Rectal smooth muscle tissue (tissue), 1 donor: ENCODE results near the gene PHLPP1.
A peak's percentile ranks its signal among the peaks of the same experiment; 100 is the strongest.

Source experiments
- H3K27ac ChIP-seq: one replicate; pipeline ENCODE4 v1.7.0; 2013; ENCODE audit warnings: low read depth, low read length, inconsistent platforms
- H3K27me3 ChIP-seq: one replicate; pipeline ENCODE4 v1.7.0; 2013; ENCODE audit warnings: low read length; ENCODE audit not compliant: control insufficient read depth, insufficient read depth
- H3K36me3 ChIP-seq: one replicate; pipeline ENCODE4 v1.7.0; 2013; ENCODE audit warnings: low read length; ENCODE audit not compliant: control insufficient read depth, insufficient read depth
- H3K4me1 ChIP-seq: one replicate; pipeline ENCODE4 v1.7.0; 2013; ENCODE audit warnings: low read length; ENCODE audit not compliant: control insufficient read depth, insufficient read depth
- H3K4me3 ChIP-seq: one replicate; pipeline ENCODE4 v1.7.0; 2013; ENCODE audit warnings: low read length
- H3K9ac ChIP-seq: one replicate; pipeline ENCODE4 v1.7.0; 2013; ENCODE audit warnings: low read length

PHLPP1 gene

GRCh38 chr18:62938487-62938886 lies 223.1 kb downstream of the PHLPP1 start:
- H3K9ac ChIP-seq = no peak overlapping the region
- H3K27me3 ChIP-seq = no peaks in the 10 kb centered on the region
- H3K36me3 ChIP-seq = no peaks in the 10 kb centered on the region
- H3K4me1 ChIP-seq = no peaks in the 10 kb centered on the region
- H3K27ac ChIP-seq = no peak overlapping the region
- no peak overlapping the region for H3K4me3 ChIP-seq

DNA sequence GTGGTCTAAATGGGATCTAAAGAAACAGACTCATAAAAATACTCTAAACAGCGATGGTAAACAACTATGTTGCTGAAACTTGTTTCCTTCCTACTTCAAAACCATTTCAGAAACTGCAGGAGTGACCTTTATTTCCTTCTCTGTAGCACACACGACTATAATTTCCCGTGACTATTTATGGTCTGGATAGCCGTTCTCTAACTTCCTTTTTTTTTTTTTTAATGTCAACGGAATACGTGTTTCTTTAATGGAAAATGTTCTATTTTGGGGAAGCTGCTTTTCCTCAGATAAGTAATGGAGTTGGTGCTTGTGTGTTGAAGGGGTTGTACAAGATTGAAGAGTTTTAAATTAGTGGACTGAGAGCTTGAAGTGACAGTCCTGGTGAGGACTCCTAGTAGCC lies 224.1 kb downstream of the PHLPP1 start:
- H3K4me1 ChIP-seq = no peaks in the 10 kb centered on the region
- H3K27ac ChIP-seq = peak overlapping the region; percentile 7
- no peaks in the 10 kb centered on the region for H3K27me3 ChIP-seq
- no peak overlapping the region for H3K9ac ChIP-seq
- no peak overlapping the region for H3K4me3 ChIP-seq
- no peaks in the 10 kb centered on the region for H3K36me3 ChIP-seq

DNA sequence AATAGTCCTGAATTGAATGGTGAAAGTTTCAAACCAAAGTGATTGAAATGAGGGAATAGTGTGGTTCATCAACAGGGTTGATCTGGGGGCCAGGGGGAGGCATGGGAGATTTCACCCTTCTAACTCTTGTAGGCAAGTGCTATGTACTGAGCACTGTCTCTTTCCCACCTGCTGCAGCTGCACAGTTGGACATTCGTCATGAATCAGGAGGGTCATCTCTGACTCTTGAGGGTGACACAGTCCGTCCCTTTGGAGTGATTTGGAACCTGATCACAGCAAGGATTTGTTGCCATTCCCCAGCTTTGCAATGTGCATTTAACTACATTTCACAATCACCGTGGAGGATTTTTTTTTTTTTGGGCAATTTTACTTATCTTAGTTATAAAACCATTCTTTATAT lies 224.6 kb downstream of the PHLPP1 start:
- Histone ChIP-seq H3K27ac (peak overlapping the region; percentile 7), H3K4me3 (no peak overlapping the region), H3K36me3 (no peaks in the 10 kb centered on the region), H3K9ac (no peak overlapping the region), H3K4me1 (no peaks in the 10 kb centered on the region), H3K27me3 (no peaks in the 10 kb centered on the region)

DNA sequence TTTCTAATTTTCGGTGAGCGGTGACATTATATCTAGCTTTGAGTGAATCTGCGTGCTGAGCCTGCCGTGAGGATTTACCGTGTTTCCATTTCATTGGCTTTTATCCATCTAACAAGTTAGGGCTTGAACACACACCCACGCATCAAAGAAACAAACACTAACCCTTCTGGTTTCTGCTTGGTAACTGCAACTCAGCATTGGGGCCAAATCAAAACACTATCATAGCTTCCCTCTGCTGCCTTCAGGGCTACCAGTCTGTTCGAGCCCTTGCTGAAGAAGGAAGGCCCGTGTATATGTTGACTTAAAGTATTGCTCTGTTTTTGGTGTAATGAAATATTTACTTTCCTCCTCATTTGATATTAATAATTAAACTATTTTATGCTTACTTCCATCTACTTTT lies 227.2 kb downstream of the PHLPP1 start:
- H3K36me3 ChIP-seq = no peaks in the 10 kb centered on the region
- H3K4me1 ChIP-seq = no peaks in the 10 kb centered on the region
- H3K27ac ChIP-seq = no peak overlapping the region
- no peak overlapping the region for H3K4me3 ChIP-seq
- no peaks in the 10 kb centered on the region for H3K27me3 ChIP-seq
- H3K9ac ChIP-seq = no peak overlapping the region

DNA sequence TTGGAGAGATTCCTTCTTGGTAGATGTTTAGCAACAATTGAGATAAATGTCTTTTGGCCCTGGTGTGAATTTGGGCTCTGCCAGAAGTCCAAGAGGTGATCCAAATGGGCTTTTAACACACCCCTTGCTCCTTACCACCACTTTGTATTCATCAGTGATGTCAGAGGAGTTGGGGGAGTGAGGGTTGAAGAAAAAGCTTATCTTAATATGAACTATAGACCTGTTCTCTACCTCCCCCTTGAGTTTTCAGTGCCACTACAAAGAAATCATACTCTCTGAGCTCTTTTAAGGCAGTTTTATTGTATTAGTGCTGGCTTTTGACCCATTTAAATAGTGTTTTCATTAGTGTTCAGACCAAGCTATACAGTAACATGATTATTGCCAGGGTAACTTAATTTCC lies 229.1 kb downstream of the PHLPP1 start:
- Histone ChIP-seq H3K4me1 (no peaks in the 10 kb centered on the region), H3K9ac (no peak overlapping the region), H3K27me3 (no peaks in the 10 kb centered on the region), H3K36me3 (no peaks in the 10 kb centered on the region), H3K27ac (no peak overlapping the region), H3K4me3 (no peak overlapping the region)

DNA sequence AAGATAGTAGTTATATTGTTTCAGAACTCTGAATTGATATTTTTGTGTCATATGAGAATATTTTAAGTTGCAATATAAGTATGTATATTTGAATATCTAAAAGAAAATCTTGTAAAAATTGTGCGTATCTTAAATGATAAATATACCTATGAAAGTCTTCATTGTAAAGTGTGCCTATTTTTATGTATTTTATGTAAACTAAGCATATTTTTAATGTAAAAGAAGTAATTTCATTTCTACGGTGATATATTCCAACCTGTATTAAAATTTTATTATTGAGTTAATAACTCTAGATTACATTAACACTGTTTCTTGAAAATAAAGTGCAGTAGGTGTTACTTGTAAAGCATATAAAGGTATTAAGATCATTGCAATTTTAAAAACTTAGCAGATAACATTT lies 233.4 kb downstream of the PHLPP1 start:
- no peak overlapping the region for H3K9ac ChIP-seq
- no peak overlapping the region for H3K4me3 ChIP-seq
- no peak overlapping the region for H3K27ac ChIP-seq
- no peaks in the 10 kb centered on the region for H3K36me3 ChIP-seq
- H3K4me1 ChIP-seq = no peaks in the 10 kb centered on the region
- no peaks in the 10 kb centered on the region for H3K27me3 ChIP-seq

DNA sequence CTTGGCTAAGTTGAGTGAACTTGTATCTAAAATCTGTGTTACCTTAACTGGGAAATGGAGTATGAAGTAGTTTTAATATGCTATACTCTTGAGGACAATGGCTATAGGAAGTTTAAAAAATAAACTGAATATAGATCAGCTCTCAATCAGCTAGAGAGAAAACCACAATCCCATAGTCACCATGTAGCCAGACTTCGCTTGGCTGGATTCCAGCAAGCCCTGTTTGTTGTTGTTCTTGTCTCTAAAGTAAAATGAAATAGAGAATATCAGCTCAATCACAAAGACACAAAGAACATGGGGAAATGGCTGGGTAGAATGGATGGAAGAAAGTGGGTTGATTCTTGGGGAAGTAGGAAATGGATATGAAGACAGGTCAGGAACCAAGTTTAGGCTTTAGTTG lies 234.9 kb downstream of the PHLPP1 start:
- H3K4me1 ChIP-seq = no peaks in the 10 kb centered on the region
- H3K27me3 ChIP-seq = no peaks in the 10 kb centered on the region
- no peak overlapping the region for H3K9ac ChIP-seq
- no peak overlapping the region for H3K4me3 ChIP-seq
- H3K27ac ChIP-seq = no peak overlapping the region
- H3K36me3 ChIP-seq = no peaks in the 10 kb centered on the region

GRCh38 chr18:62952807-62953206 lies 237.5 kb downstream of the PHLPP1 start:
- Histone ChIP-seq H3K36me3 (no peaks in the 10 kb centered on the region), H3K4me1 (no peaks in the 10 kb centered on the region), H3K9ac (no peak overlapping the region), H3K4me3 (no peak overlapping the region), H3K27ac (no peak overlapping the region), H3K27me3 (no peaks in the 10 kb centered on the region)

- H3K36me3 ChIP-seq = no peaks in the 10 kb centered on the region
- no peak overlapping the region for H3K27ac ChIP-seq
- no peaks in the 10 kb centered on the region for H3K4me1 ChIP-seq
- H3K4me3 ChIP-seq = no peak overlapping the region
- H3K27me3 ChIP-seq = no peaks in the 10 kb centered on the region
- H3K9ac ChIP-seq = no peak overlapping the region
Observed at GRCh38 chr18:62953663-62954062, 238.3 kb downstream of the PHLPP1 start.

GRCh38 chr18:62954366-62954765 lies 239.0 kb downstream of the PHLPP1 start:
- H3K36me3 ChIP-seq = no peaks in the 10 kb centered on the region
- H3K4me3 ChIP-seq = no peak overlapping the region
- H3K27me3 ChIP-seq = no peaks in the 10 kb centered on the region
- no peak overlapping the region for H3K27ac ChIP-seq
- H3K4me1 ChIP-seq = no peaks in the 10 kb centered on the region
- H3K9ac ChIP-seq = no peak overlapping the region

DNA sequence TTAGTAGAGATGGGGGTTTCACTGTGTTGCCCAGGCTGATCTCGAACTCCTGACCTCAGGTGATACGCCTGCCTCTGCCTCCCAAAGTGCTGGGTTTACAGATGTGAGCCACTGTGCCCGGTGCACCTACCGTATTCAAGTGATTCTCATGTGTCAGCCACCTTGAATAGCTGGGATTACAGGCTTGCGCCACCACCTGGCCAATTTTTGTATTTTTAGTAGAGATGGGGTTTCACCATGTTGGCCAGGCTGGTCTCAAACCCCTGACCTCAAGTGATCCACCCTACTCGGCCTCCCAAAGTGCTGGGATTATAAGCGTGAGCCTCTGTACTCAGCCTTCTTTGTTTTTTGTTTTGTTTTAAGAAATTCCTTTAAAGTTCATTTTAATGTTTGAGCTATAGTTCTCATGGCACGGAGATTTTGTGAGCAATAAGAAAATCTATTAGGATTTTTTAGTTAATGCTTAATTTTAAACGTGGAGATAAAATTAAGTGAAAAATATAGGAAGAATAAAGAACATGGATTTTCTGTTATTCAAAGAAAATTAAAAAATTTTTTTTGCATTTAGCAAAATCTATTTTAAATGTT lies 242.6 kb downstream of the PHLPP1 start:
- Histone ChIP-seq H3K27ac (no peak overlapping the region), H3K36me3 (no peaks in the 10 kb centered on the region), H3K4me1 (no peaks in the 10 kb centered on the region)

DNA sequence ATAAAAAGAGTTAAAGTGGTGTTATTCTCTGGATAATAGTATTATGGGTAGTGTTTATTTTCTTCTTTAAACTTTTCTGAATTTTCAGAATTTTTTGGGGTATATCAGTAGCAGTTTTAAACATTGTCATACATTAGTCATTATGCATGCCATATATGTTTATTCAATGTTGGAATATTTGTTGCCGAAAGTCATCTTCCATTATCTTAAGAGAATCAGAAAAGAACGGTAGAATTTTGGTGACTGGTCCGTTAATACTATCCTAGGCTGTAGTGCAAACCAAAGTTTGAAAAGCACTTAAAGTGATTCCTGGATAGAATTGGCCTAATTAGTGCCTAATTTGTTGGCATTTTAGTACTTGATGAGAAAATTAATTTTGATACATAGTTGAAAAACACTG lies 244.1 kb downstream of the PHLPP1 start:
- Histone ChIP-seq H3K27me3 (no peaks in the 10 kb centered on the region), H3K4me1 (no peaks in the 10 kb centered on the region), H3K4me3 (no peak overlapping the region), H3K9ac (no peak overlapping the region), H3K36me3 (no peaks in the 10 kb centered on the region), H3K27ac (no peak overlapping the region)

More for the DNA sequence above, 242.6 kb downstream of the PHLPP1 start:
- Histone ChIP-seq H3K4me3 (no peak overlapping the region), H3K27me3 (no peaks in the 10 kb centered on the region), H3K9ac (no peak overlapping the region)

GRCh38 chr18:62963507-62963906 lies 248.2 kb downstream of the PHLPP1 start:
- Histone ChIP-seq H3K36me3 (no peaks in the 10 kb centered on the region), H3K27ac (no peak overlapping the region), H3K4me1 (no peaks in the 10 kb centered on the region), H3K4me3 (no peak overlapping the region), H3K9ac (no peak overlapping the region), H3K27me3 (no peaks in the 10 kb centered on the region)
